SK-N-SH treated with all-trans-retinoic acid at 6 μM for 48 hours (cell line): ENCODE measurements around the gene DPP8.

Experiments
- ATAC-seq: fragments of 200-7000 bp; cut with Tn5 transposase; 3 replicates; pipeline ENCODE4 v1.9.1; 2020; ENCODE audit warnings: mild to moderate bottlenecking, moderate library complexity
- ARNTL ChIP-seq: fragments of 450-650 bp; formaldehyde crosslinking; IDR thresholded peaks from 2 replicates; pipeline ENCODE4 v1.5.0; 2020; ENCODE audit warnings: low read depth, mild to moderate bottlenecking, moderate library complexity, borderline replicate concordance
- BACH2 ChIP-seq: fragments of 250-450 bp; sonication (Bioruptor Pico); IDR thresholded peaks from 2 replicates; pipeline ENCODE4 v1.9.0; 2021; ENCODE audit warnings: mild to moderate bottlenecking, borderline replicate concordance
- CSDC2 ChIP-seq: fragments of 250-450 bp; sonication (Bioruptor Pico); IDR thresholded peaks from 2 replicates; pipeline ENCODE4 v1.5.0; 2020; ENCODE audit warnings: mild to moderate bottlenecking, moderate library complexity
- ESRRG ChIP-seq: fragments of 250-450 bp; sonication (Bioruptor Pico); IDR thresholded peaks from 2 replicates; pipeline ENCODE4 v1.6.1; 2021; ENCODE audit warnings: mild to moderate bottlenecking
- GLIS3 ChIP-seq: fragments of 250-450 bp; sonication (Bioruptor Pico); IDR thresholded peaks from 2 replicates; pipeline ENCODE4 v1.5.0; 2020; ENCODE audit warnings: mild to moderate bottlenecking, moderate library complexity
- ISL1 ChIP-seq: fragments of 250-450 bp; sonication (Bioruptor Pico); IDR thresholded peaks from 2 replicates; pipeline ENCODE4 v2.1.2; 2022; ENCODE audit warnings: mild to moderate bottlenecking, moderate library complexity
- OSR1 ChIP-seq: fragments of 250-450 bp; sonication (Bioruptor Pico); IDR thresholded peaks from 2 replicates; pipeline ENCODE4 v1.8.0; 2022; ENCODE audit warnings: moderate library complexity, mild to moderate bottlenecking, inconsistent platforms
- PATZ1 ChIP-seq: fragments of 250-450 bp; sonication (Bioruptor Pico); IDR thresholded peaks from 2 replicates; pipeline ENCODE4 v1.8.0; 2020; ENCODE audit warnings: mild to moderate bottlenecking, moderate library complexity, borderline replicate concordance
- PPARA ChIP-seq: fragments of 250-450 bp; sonication (Bioruptor Pico); IDR thresholded peaks from 2 replicates; pipeline ENCODE4 v1.5.0; 2020; ENCODE audit warnings: mild to moderate bottlenecking, borderline replicate concordance
- RARB ChIP-seq: fragments of 250-450 bp; sonication (Bioruptor Pico); IDR thresholded peaks from 2 replicates; pipeline ENCODE4 v1.8.0; 2021; ENCODE audit warnings: mild to moderate bottlenecking, moderate library complexity
- SNAI2 ChIP-seq: fragments of 250-450 bp; sonication (Bioruptor Pico); IDR thresholded peaks from 2 replicates; pipeline ENCODE4 v1.5.0; 2020; ENCODE audit warnings: mild to moderate bottlenecking, moderate library complexity
- TCF4 ChIP-seq: fragments of 250-450 bp; sonication (Bioruptor Pico); IDR thresholded peaks from 2 replicates; pipeline ENCODE4 v1.8.0; 2021; ENCODE audit warnings: mild to moderate bottlenecking, moderate library complexity, borderline replicate concordance
- TOX ChIP-seq: fragments of 250-450 bp; sonication (Bioruptor Pico); IDR thresholded peaks from 2 replicates; pipeline ENCODE4 v1.8.0; 2021; ENCODE audit warnings: mild to moderate bottlenecking, moderate library complexity, borderline replicate concordance
- ZC3H10 ChIP-seq: fragments of 250-450 bp; sonication (Bioruptor Pico); IDR thresholded peaks from 2 replicates; pipeline ENCODE4 v1.5.1; 2021; ENCODE audit warnings: mild to moderate bottlenecking, moderate library complexity
- ZFP3 ChIP-seq: fragments of 250-450 bp; sonication (Bioruptor Pico); IDR thresholded peaks from 2 replicates; pipeline ENCODE4 v1.5.0; 2020; ENCODE audit warnings: mild to moderate bottlenecking, moderate library complexity
- ZFP30 ChIP-seq: fragments of 450-650 bp; formaldehyde crosslinking; IDR thresholded peaks from 2 replicates; pipeline ENCODE4 v1.5.0; 2022; ENCODE audit warnings: mild to moderate bottlenecking, moderate library complexity
- ZNF565 ChIP-seq: fragments of 450-650 bp; formaldehyde crosslinking; conservative IDR thresholded peaks from 2 replicates; pipeline ENCODE4 v1.5.0; 2020; ENCODE audit warnings: low read depth, mild to moderate bottlenecking, moderate library complexity
- ZNF70 ChIP-seq: fragments of 450-650 bp; formaldehyde crosslinking; IDR thresholded peaks from 2 replicates; pipeline ENCODE4 v1.5.0; 2020; ENCODE audit warnings: mild to moderate bottlenecking, moderate library complexity
- ZNF8 ChIP-seq: fragments of 450-650 bp; formaldehyde crosslinking; IDR thresholded peaks from 2 replicates; pipeline ENCODE4 v1.5.0; 2020; ENCODE audit warnings: mild to moderate bottlenecking, moderate library complexity
- TF ChIP-seq, protein P1 (sequence below): fragments of 250-450 bp; sonication (Bioruptor Pico); IDR thresholded peaks from 2 replicates; pipeline ENCODE4 v1.8.0; 2021; ENCODE audit warnings: low read depth, mild to moderate bottlenecking, moderate library complexity, borderline replicate concordance
- TF ChIP-seq, protein P2 (sequence below): fragments of 250-450 bp; sonication (Bioruptor Pico); IDR thresholded peaks from 2 replicates; pipeline ENCODE4 v1.5.0; 2020; ENCODE audit warnings: mild to moderate bottlenecking, moderate library complexity
- TF ChIP-seq, protein P3 (sequence below): fragments of 250-450 bp; sonication (Bioruptor Pico); IDR thresholded peaks from 2 replicates; pipeline ENCODE4 v1.5.1; 2020; ENCODE audit warnings: low read depth, mild to moderate bottlenecking, moderate library complexity

The DPP8 gene

GRCh38 chr15:65411465-65412071 is 105.9 kb downstream of the DPP8 start:
- TF ChIP-seq TOX (CRISPR knock-in tag) (no peak), CSDC2 (CRISPR knock-in tag) (no peak), ZNF8 (no peak), PATZ1 (CRISPR knock-in tag) (no peak), TCF4 (CRISPR knock-in tag) (no peak), ISL1 (CRISPR knock-in tag) (no peak), PPARA (CRISPR knock-in tag) (no peak), GLIS3 (CRISPR knock-in tag) (no peak), SNAI2 (CRISPR knock-in tag) (no peak), RARB (CRISPR knock-in tag) (no peak), ZFP3 (CRISPR knock-in tag) (no peak), ARNTL (no peak)
- TF ChIP-seq, protein P1, sequence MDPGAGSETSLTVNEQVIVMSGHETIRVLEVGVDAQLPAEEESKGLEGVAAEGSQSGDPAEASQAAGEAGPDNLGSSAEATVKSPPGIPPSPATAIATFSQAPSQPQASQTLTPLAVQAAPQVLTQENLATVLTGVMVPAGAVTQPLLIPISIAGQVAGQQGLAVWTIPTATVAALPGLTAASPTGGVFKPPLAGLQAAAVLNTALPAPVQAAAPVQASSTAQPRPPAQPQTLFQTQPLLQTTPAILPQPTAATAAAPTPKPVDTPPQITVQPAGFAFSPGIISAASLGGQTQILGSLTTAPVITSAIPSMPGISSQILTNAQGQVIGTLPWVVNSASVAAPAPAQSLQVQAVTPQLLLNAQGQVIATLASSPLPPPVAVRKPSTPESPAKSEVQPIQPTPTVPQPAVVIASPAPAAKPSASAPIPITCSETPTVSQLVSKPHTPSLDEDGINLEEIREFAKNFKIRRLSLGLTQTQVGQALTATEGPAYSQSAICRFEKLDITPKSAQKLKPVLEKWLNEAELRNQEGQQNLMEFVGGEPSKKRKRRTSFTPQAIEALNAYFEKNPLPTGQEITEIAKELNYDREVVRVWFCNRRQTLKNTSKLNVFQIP, result no peak
- ATAC-seq, result peak; percentile 29; the same call in 1 of the 3 replicates

DNA sequence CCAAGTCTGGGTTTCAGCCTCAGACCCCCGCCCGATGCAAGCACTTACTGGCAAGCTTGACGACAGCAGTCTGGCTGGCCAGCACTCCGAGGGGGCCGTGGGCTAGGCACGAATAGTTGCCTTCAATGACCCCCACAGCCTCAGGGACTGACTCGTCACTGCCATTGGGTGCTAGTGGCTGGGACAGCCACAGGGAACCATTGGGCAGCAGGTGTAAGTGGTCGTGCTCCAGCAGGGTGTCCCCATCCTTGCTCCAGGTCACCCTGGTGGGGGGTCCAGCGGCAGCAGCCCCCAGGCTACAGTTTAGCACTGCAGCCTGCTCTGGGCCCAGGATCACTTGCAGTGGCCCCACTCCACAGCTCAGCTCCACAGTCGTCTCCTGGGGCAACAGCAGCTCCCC is 106.5 kb downstream of the DPP8 start:
- ATAC-seq, result no peak; the same call in 2 of the 3 replicates
- TF ChIP-seq RARB (CRISPR knock-in tag) (no peak), PPARA (CRISPR knock-in tag) (no peak), OSR1 (CRISPR knock-in tag) (no peak), ARNTL (no peak), CSDC2 (CRISPR knock-in tag) (no peak), PATZ1 (CRISPR knock-in tag) (no peak), ZNF8 (no peak), ISL1 (CRISPR knock-in tag) (no peak)

GRCh38 chr15:65410036-65410435 is 107.5 kb downstream of the DPP8 start:
- no peak for ATAC-seq
- TF ChIP-seq ZNF565 (CRISPR knock-in tag) (no peak), ZC3H10 (CRISPR knock-in tag) (no peak), BACH2 (no peak)
- TF ChIP-seq, protein P2, sequence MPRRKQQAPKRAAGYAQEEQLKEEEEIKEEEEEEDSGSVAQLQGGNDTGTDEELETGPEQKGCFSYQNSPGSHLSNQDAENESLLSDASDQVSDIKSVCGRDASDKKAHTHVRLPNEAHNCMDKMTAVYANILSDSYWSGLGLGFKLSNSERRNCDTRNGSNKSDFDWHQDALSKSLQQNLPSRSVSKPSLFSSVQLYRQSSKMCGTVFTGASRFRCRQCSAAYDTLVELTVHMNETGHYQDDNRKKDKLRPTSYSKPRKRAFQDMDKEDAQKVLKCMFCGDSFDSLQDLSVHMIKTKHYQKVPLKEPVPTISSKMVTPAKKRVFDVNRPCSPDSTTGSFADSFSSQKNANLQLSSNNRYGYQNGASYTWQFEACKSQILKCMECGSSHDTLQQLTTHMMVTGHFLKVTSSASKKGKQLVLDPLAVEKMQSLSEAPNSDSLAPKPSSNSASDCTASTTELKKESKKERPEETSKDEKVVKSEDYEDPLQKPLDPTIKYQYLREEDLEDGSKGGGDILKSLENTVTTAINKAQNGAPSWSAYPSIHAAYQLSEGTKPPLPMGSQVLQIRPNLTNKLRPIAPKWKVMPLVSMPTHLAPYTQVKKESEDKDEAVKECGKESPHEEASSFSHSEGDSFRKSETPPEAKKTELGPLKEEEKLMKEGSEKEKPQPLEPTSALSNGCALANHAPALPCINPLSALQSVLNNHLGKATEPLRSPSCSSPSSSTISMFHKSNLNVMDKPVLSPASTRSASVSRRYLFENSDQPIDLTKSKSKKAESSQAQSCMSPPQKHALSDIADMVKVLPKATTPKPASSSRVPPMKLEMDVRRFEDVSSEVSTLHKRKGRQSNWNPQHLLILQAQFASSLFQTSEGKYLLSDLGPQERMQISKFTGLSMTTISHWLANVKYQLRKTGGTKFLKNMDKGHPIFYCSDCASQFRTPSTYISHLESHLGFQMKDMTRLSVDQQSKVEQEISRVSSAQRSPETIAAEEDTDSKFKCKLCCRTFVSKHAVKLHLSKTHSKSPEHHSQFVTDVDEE (CRISPR knock-in tag), result no peak

- peak; percentile 24; the same call in 1 of the 3 replicates for ATAC-seq
- TF ChIP-seq ESRRG (CRISPR knock-in tag) (no peak), ZFP30 (CRISPR knock-in tag) (no peak), OSR1 (CRISPR knock-in tag) (no peak), ZNF70 (no peak), ARNTL (no peak), ZNF565 (CRISPR knock-in tag) (no peak), PATZ1 (CRISPR knock-in tag) (no peak), PPARA (CRISPR knock-in tag) (no peak), ISL1 (CRISPR knock-in tag) (no peak), ZC3H10 (CRISPR knock-in tag) (no peak), ZNF8 (no peak)
- TF ChIP-seq, protein P3, sequence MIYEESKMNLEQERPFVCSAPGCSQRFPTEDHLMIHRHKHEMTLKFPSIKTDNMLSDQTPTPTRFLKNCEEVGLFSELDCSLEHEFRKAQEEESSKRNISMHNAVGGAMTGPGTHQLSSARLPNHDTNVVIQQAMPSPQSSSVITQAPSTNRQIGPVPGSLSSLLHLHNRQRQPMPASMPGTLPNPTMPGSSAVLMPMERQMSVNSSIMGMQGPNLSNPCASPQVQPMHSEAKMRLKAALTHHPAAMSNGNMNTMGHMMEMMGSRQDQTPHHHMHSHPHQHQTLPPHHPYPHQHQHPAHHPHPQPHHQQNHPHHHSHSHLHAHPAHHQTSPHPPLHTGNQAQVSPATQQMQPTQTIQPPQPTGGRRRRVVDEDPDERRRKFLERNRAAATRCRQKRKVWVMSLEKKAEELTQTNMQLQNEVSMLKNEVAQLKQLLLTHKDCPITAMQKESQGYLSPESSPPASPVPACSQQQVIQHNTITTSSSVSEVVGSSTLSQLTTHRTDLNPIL, result no peak
- TF ChIP-seq, protein P1, result no peak
These were observed 108.4 kb downstream of the DPP8 start for GRCh38 chr15:65409036-65409631.
